GM12878 (cell line): Measurements from ENCODE around the gene FAM219A. TPM values are rescaled to one million over a fixed set of nuclear protein-coding genes. Genes with fewer than 3 reads are reported as not detected.

Source experiments
- ATAC-seq: fragments of 200-7000 bp; cut with Tn5 transposase; 3 replicates; pipeline ENCODE4 v1.9.1; 2020; ENCODE audit warnings: mild to moderate bottlenecking, moderate library complexity
- BruUV-seq: library from RNA; stranded (reverse); fragments of 400-500 nt; replicated peaks from 2 replicates; lab custom pipeline; 2021; lab: Mats Ljungman, UMichigan
- CTCF ChIA-PET: fragments of 300-600 bp; sonication (Branson Sonifier 250); formaldehyde crosslinking; extraction: SDS; loops from one replicate; lab custom pipeline; 2021; ENCODE audit warnings: inconsistent platforms; lab: Yijun Ruan, JAX
- POLR2A ChIA-PET: fragments of 350-600 bp; formaldehyde crosslinking; extraction: SDS; loops from one replicate; lab custom pipeline; 2021; ENCODE audit warnings: inconsistent platforms; lab: Charles Lee
- RAD21 ChIA-PET: fragments of 300-600 bp; sonication (Branson Sonifier 250); formaldehyde crosslinking; loops from one replicate; lab custom pipeline; 2023; ENCODE audit warnings: antibody characterized with exemption; ENCODE audit not compliant: unreplicated experiment; lab: Charles Lee
- SMC1A ChIA-PET: fragments of 300-600 bp; sonication (Branson Sonifier 250); formaldehyde crosslinking; loops from one replicate; lab custom pipeline; 2023; ENCODE audit not compliant: unreplicated experiment, uncharacterized antibody; lab: Charles Lee
- DNase-seq: peaks from one replicate; pipeline ENCODE4 v3.0.0-alpha.2; 2011; ENCODE audit warnings: low read depth, low spot score
- FAIRE-seq: peaks from 3 replicates; lab custom pipeline; 2011; peaks lifted over from hg19 to GRCh38; lab: Jason Lieb, UNC
- H2AFZ ChIP-seq: 2 replicates; pipeline ENCODE4 v1.6.0; 2011; ENCODE audit warnings: low read depth, low read length, control low read depth; ENCODE audit not compliant: control insufficient read depth
- H3K27ac ChIP-seq: 2 replicates; pipeline ENCODE4 v1.5.1; 2011; ENCODE audit warnings: control low read depth; ENCODE audit not compliant: control insufficient read depth, insufficient read depth
- H3K27me3 ChIP-seq, 2 experiments: replicated peaks in 1 of 2; 2 replicates each; pipeline versions ENCODE4 v1.6.0 to v1.6.1; 2011; ENCODE audit warnings: low read length in 1 of 2; ENCODE audit not compliant: control insufficient read depth in 2 of 2, insufficient read depth in 2 of 2
- H3K36me3 ChIP-seq, 2 experiments: 2 replicates each; pipeline ENCODE4 v1.5.1; 2011; ENCODE audit warnings: low read length in 1 of 2; ENCODE audit not compliant: control insufficient read depth in 2 of 2, insufficient read depth in 2 of 2
- H3K4me1 ChIP-seq: 2 replicates; pipeline ENCODE4 v1.6.1; 2011; ENCODE audit warnings: mild to moderate bottlenecking, low read length, moderate library complexity, mixed read lengths; ENCODE audit not compliant: control insufficient read depth, insufficient read depth
- H3K4me2 ChIP-seq: 2 replicates; pipeline ENCODE4 v1.6.0; 2011; ENCODE audit warnings: control low read depth; ENCODE audit not compliant: control insufficient read depth, insufficient read depth
- H3K4me3 ChIP-seq: fragments of 200-600 bp; sonication (generic); 2 replicates; pipeline ENCODE4 v1.5.1; 2016
- H3K79me2 ChIP-seq: 2 replicates; pipeline ENCODE4 v1.6.0; 2011; ENCODE audit warnings: low read length; ENCODE audit not compliant: control insufficient read depth, insufficient read depth
- H3K9ac ChIP-seq: 2 replicates; pipeline ENCODE4 v1.8.0; 2011; ENCODE audit warnings: low read length, control low read depth, mixed read lengths; ENCODE audit not compliant: control insufficient read depth, insufficient read depth
- H3K9me3 ChIP-seq: replicated peaks from 3 replicates; pipeline ENCODE4 v1.5.1; 2011; ENCODE audit warnings: mild to moderate bottlenecking, low read length; ENCODE audit not compliant: control insufficient read depth, insufficient read depth
- H4K20me1 ChIP-seq: 2 replicates; pipeline ENCODE4 v1.6.0; 2011; ENCODE audit not compliant: control insufficient read depth, insufficient read depth
- BCL3 ChIP-seq: IDR thresholded peaks from 2 replicates; pipeline ENCODE4 v1.6.1; 2011; ENCODE audit warnings: borderline replicate concordance, low read depth, mild to moderate bottlenecking, moderate library complexity, low read length; ENCODE audit not compliant: insufficient read depth, poor library complexity, severe bottlenecking
- BMI1 ChIP-seq: fragments of 450-650 bp; IDR thresholded peaks from 2 replicates; pipeline ENCODE4 v1.6.1; 2016; ENCODE audit warnings: mild to moderate bottlenecking, moderate library complexity, borderline replicate concordance
- E2F4 ChIP-seq: IDR thresholded peaks from 2 replicates; pipeline ENCODE4 v1.6.1; 2012; ENCODE audit warnings: low read depth, low read length, improper control_type of control experiment
- EP300 ChIP-seq, 2 experiments: fragments of 150-350 bp in 1 of 2; IDR thresholded peaks; 2 replicates each; pipeline ENCODE4 v1.6.1; 2011 to 2012; ENCODE audit warnings: low read depth in 2 of 2, low read length in 2 of 2, borderline replicate concordance in 1 of 2, improper control_type of control experiment in 1 of 2, inconsistent platforms in 1 of 2; ENCODE audit not compliant: control insufficient read depth in 1 of 2
- FOXK2 ChIP-seq: fragments of 450-650 bp; IDR thresholded peaks from 2 replicates; pipeline ENCODE4 v1.6.1; 2017; ENCODE audit warnings: mild to moderate bottlenecking, moderate library complexity
- IRF4 ChIP-seq: IDR thresholded peaks from 2 replicates; pipeline ENCODE4 v1.6.1; 2011; ENCODE audit warnings: low read depth, low read length
- NFXL1 ChIP-seq: fragments of 450-650 bp; IDR thresholded peaks from 2 replicates; pipeline ENCODE4 v1.6.1; 2017; ENCODE audit warnings: antibody characterized with exemption, mild to moderate bottlenecking, borderline replicate concordance
- POLR2AphosphoS2 ChIP-seq: IDR thresholded peaks from 2 replicates; pipeline ENCODE4 v1.6.1; 2011; ENCODE audit warnings: low read depth, mild to moderate bottlenecking, low read length, improper control_type of control experiment, moderate library complexity
- SIX5 ChIP-seq: IDR thresholded peaks from 2 replicates; pipeline ENCODE4 v1.6.1; 2011; ENCODE audit warnings: mild to moderate bottlenecking, low read depth, low read length, moderate library complexity; ENCODE audit not compliant: severe bottlenecking
- SKIL ChIP-seq: fragments of 450-650 bp; IDR thresholded peaks from 2 replicates; pipeline ENCODE4 v1.6.1; 2017; ENCODE audit warnings: mild to moderate bottlenecking, low read depth, inconsistent platforms; ENCODE audit not compliant: poor library complexity, severe bottlenecking
- SMAD1 ChIP-seq: fragments of 450-650 bp; IDR thresholded peaks from 2 replicates; pipeline ENCODE4 v1.6.1; 2018; ENCODE audit warnings: mild to moderate bottlenecking, low read depth; ENCODE audit not compliant: partially characterized antibody
- SRF ChIP-seq, 2 experiments: IDR thresholded peaks; 2 replicates each; pipeline ENCODE4 v1.6.1; 2011; ENCODE audit warnings: low read depth in 2 of 2, low read length in 2 of 2, mild to moderate bottlenecking in 1 of 2, moderate library complexity in 1 of 2
- SUZ12 ChIP-seq: fragments of 200-600 bp; sonication (generic); IDR thresholded peaks from one replicate; pipeline ENCODE4 v1.6.1; 2018; ENCODE audit warnings: antibody characterized with exemption, mild to moderate bottlenecking; ENCODE audit not compliant: unreplicated experiment
- TCF3 ChIP-seq: IDR thresholded peaks from 2 replicates; pipeline ENCODE4 v1.6.1; 2012; ENCODE audit warnings: low read depth, mild to moderate bottlenecking, low read length, borderline replicate concordance; ENCODE audit not compliant: insufficient read depth
- YBX1 ChIP-seq: fragments of 450-650 bp; IDR thresholded peaks from 2 replicates; pipeline ENCODE4 v1.6.1; 2016; ENCODE audit warnings: antibody characterized with exemption
- ZNF207 ChIP-seq: fragments of 450-650 bp; IDR thresholded peaks from 2 replicates; pipeline ENCODE4 v1.6.1; 2014; ENCODE audit warnings: antibody characterized with exemption, mild to moderate bottlenecking, borderline replicate concordance
- WGBS: methylation state at CpG from one replicate; pipeline ENCODE4 v1.1.6; 2016; ENCODE audit warnings: low lambda C conversion rate; ENCODE audit not compliant: insufficient replicate concordance, insufficient coverage; ENCODE audit errors: missing lambda C conversion rate; 5-methylcytosine and 5-hydroxymethylcytosine counted together
- in situ Hi-C: fragments of 300-500 bp; cut with MboI; formaldehyde crosslinking; loops from 9 replicates; pipeline ENCODE4 v1.14.3; 2018; ENCODE audit warnings: mixed read lengths
- intact Hi-C: fragments of 100-400 bp; cut with micrococcal nuclease; formaldehyde crosslinking; loops from one replicate; pipeline ENCODE4 v1.14.2; 2022; ENCODE audit not compliant: unreplicated experiment
- polyA plus RNA-seq, 11 experiments: library from polyadenylated mRNA; depleted of rRNA in 4 of 11; unstranded in 6 of 11; stranded (reverse) in 5 of 11; fragments of >200 nt; fragmentation: Nextera tagmentation in 4 of 11; fragmentation: Illumina TruSeq in 1 of 11; extraction: Ambion mirVana in 4 of 11; extraction: Trizol in 1 of 11; gene quantifications; 1 replicate in 1 of 11; 2 replicates in 10 of 11; pipeline versions ENCODE4 v1.2.1 to v1.2.3, GENCODE V29; 2011 to 2016; ENCODE audit warnings: inconsistent platforms in 2 of 11, missing spikeins in 2 of 11, low read depth in 1 of 11
- total RNA-seq, 4 experiments: library from RNA; depleted of rRNA in 3 of 4; stranded (reverse); fragments of >200 nt in 3 of 4; fragmentation: Illumina TruSeq in 1 of 4; extraction: Trizol in 1 of 4; gene quantifications; 2 replicates each; pipeline versions ENCODE4 v1.2.1 to v1.2.3, GENCODE V29; 2013 to 2021
- TF ChIP-seq, protein P1 (sequence below): fragments of 150-350 bp; IDR thresholded peaks from 2 replicates; pipeline ENCODE4 v1.6.1; 2014; ENCODE audit warnings: mild to moderate bottlenecking, low read depth, low read length

The FAM219A gene
- total and polyA plus RNA-seq, 10 of the 15 experiments (the other 5 are each of a cell fraction or from before 2014, with no cell fraction given): 0.11 to 2.0 (median 0.71) TPM

DNA sequence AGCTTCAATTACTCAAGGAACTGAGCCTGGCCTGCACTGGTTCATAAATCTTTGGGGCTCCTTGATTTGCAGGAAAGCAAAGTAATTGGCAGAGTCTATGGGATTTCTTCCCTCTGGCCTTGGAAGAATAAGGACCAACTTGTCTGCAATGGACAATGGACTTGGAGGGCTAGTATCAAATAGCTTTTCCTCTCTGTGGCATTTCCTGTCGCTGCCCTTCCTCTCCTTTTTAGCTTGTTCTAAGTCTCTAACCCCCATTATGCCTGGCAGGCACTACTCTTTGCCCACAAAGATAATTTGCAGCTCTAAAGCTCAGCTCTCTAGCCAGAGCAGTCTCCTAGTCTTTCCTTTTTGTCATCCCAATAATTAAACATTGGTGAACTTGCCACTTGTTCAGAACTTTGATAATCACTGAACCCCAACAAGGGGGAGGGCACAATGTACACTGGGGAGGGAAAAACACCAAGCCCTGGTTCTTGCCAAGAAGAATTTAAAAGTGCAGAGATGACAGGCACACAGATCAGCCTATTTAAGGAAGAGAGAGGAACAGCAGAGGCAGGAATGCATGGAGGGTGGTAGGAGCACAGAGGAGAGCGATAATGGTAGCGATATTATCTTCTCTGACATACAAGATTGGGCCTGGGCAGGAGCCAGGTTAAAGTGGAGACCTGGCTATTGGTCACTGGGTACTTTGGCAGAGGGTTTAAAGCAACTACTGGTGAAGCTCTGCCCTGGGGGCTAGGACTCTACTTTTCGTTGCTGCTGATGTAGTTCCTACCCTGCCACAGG lies 38.5 kb downstream of the FAM219A start:
- Histone ChIP-seq H3K27ac (no peak overlapping the region), H3K4me2 (no peak overlapping the region), H3K4me3 (no peak overlapping the region), H3K79me2 (no peaks in the 10 kb centered on the region), H2AFZ (no peak overlapping the region), H3K27me3 (no peaks in the 10 kb centered on the region; a peak in 1 of 4 replicates), H3K9ac (no peak overlapping the region), H3K36me3 (no peaks in the 10 kb centered on the region), H3K4me1 (no peaks in the 10 kb centered on the region), H4K20me1 (no peaks in the 10 kb centered on the region; the same call in 1 of the 2 replicates), H3K9me3 (no peaks in the 10 kb centered on the region)
- in situ Hi-C loops: no loop called here
- ChIA-PET RAD21 (no interaction called here), SMC1A (no interaction called here), POLR2A (no interaction called here), CTCF (interaction anchor here (4.1 kb wide), 1 partner anchor 16 kb away, joined by 19 read pairs; no protein-coding TSS in a partner anchor)
- DNase-seq: no peak
- 61% methylated on average over 4 of the region's 4 CpGs for WGBS
- intact Hi-C loops: loop anchor here (10.0 kb wide), 1 partner anchor 65 kb away; no protein-coding TSS in a partner anchor
- FAIRE-seq: no peak
- no TSS peak for BruUV-seq
- no peak for ATAC-seq
- no peak for TF ChIP-seq SUZ12
- TF ChIP-seq YBX1: no peak
- TF ChIP-seq NFXL1: no peak
- no peak for TF ChIP-seq IRF4
- no peak for TF ChIP-seq TCF3
- TF ChIP-seq SMAD1: no peak
- no peak for TF ChIP-seq BCL3
- no peak for TF ChIP-seq FOXK2
- TF ChIP-seq ZNF207: no peak
- TF ChIP-seq SIX5: no peak
- TF ChIP-seq E2F4: no peak
- no peak for TF ChIP-seq SRF (IDR thresholded peaks at IDR 0.05; ENCODE audit: low read depth in 2 of 2, low read length in 2 of 2)
- no peak for TF ChIP-seq POLR2AphosphoS2
- TF ChIP-seq, protein P1, sequence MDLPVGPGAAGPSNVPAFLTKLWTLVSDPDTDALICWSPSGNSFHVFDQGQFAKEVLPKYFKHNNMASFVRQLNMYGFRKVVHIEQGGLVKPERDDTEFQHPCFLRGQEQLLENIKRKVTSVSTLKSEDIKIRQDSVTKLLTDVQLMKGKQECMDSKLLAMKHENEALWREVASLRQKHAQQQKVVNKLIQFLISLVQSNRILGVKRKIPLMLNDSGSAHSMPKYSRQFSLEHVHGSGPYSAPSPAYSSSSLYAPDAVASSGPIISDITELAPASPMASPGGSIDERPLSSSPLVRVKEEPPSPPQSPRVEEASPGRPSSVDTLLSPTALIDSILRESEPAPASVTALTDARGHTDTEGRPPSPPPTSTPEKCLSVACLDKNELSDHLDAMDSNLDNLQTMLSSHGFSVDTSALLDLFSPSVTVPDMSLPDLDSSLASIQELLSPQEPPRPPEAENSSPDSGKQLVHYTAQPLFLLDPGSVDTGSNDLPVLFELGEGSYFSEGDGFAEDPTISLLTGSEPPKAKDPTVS: no peak
- TF ChIP-seq BMI1: no peak
- no peak for TF ChIP-seq EP300 (IDR thresholded peaks at IDR 0.05; ENCODE audit: borderline replicate concordance in 1 of 2, control insufficient read depth in 1 of 2, low read depth in 2 of 2, low read length in 2 of 2)
- no peak for TF ChIP-seq SKIL
